Vagina (tissue), 2 donors: ENCODE data around the gene PARD6B. TPM values are rescaled to one million over a fixed set of nuclear protein-coding genes. Genes with fewer than 3 reads are reported as not detected.
A peak's percentile ranks its signal among the peaks of the same experiment; 100 is the strongest.

ENCODE experiments used
- DNase-seq, 2 donors: peaks; one replicate each; pipeline ENCODE4 v3.0.0-alpha.2; 2017; ENCODE audit errors: extremely low spot score in 2 of 2
- H3K27ac ChIP-seq: fragments of 200-600 bp; sonication (generic); one replicate; pipeline ENCODE4 v1.5.1; 2019
- H3K27me3 ChIP-seq: fragments of 200-600 bp; sonication (generic); one replicate; pipeline ENCODE4 v1.5.1; 2019
- H3K36me3 ChIP-seq, 2 donors: fragments of 200-600 bp; sonication (generic); one replicate each; pipeline ENCODE4 v1.5.1; 2017 to 2019
- H3K4me1 ChIP-seq: fragments of 200-600 bp; sonication (generic); one replicate; pipeline ENCODE4 v1.5.1; 2019
- H3K4me3 ChIP-seq, 2 donors: fragments of 200-600 bp; sonication (generic); 1 replicate in 1 of 2; 2 replicates in 1 of 2; pipeline ENCODE4 v1.5.1; 2016 to 2019
- H3K9me3 ChIP-seq: fragments of 200-600 bp; sonication (generic); one replicate; pipeline ENCODE4 v1.5.1; 2019
- CTCF ChIP-seq, 3 experiments: fragments of 450-650 bp in 2 of 3; fragments of 200-600 bp in 1 of 3; sonication (generic) in 1 of 3; IDR thresholded peaks; one replicate each; pipeline ENCODE4 v1.5.1; 2017 to 2019; ENCODE audit warnings: antibody characterized with exemption in 3 of 3, mild to moderate bottlenecking in 2 of 3, moderate library complexity in 2 of 3
- POLR2A ChIP-seq, 2 donors: fragments of 450-650 bp; IDR thresholded peaks; one replicate each; pipeline ENCODE4 v1.6.1; 2017; ENCODE audit warnings: antibody characterized with exemption in 2 of 2, mild to moderate bottlenecking in 2 of 2, moderate library complexity in 2 of 2
- POLR2AphosphoS5 ChIP-seq, 2 donors: sonication (generic); formaldehyde crosslinking; IDR thresholded peaks; one replicate each; pipeline ENCODE4 v1.9.0; 2017; ENCODE audit warnings: antibody characterized with exemption in 2 of 2, mild to moderate bottlenecking in 2 of 2, low read depth in 1 of 2; ENCODE audit not compliant: insufficient read depth in 1 of 2
- intact Hi-C: fragments of 100-400 bp; cut with DNase I; formaldehyde crosslinking; loops from one replicate; pipeline ENCODE4 v1.15.1; 2023
- total RNA-seq: library from RNA; depleted of rRNA; stranded (reverse); fragments of >200 nt; gene quantifications from one replicate; pipeline ENCODE4 v1.2.3, GENCODE V29; 2016

The PARD6B gene
- total RNA-seq, 1 donor from 2014 or later, result 4.7 TPM

GRCh38 chr20:50721881-50722281 is 9.5 kb upstream of the PARD6B start:
- no peak overlapping the region for H3K4me3 ChIP-seq
- H3K27me3 ChIP-seq, result no peaks in the 10 kb centered on the region
- H3K4me1 ChIP-seq, result peaks cover 34% of the 10 kb centered on the region
- intact Hi-C loops, result no loop called here
- no peak for DNase-seq
- H3K27ac ChIP-seq, result peak overlapping the region; percentile 74
- H3K9me3 ChIP-seq, result no peaks in the 10 kb centered on the region
- H3K36me3 ChIP-seq, result no peaks in the 10 kb centered on the region
- TF ChIP-seq POLR2AphosphoS5 (IDR thresholded peaks at IDR 0.05; ENCODE audit: insufficient read depth in 1 of 2, low read depth in 1 of 2), result peak; percentile 59 to 67
- no peak for TF ChIP-seq CTCF (IDR thresholded peaks at IDR 0.05)

GRCh38 chr20:50722424-50723155 is 8.8 kb upstream of the PARD6B start:
- H3K9me3 ChIP-seq, result no peaks in the 10 kb centered on the region
- no peaks in the 10 kb centered on the region for H3K36me3 ChIP-seq
- no peak for DNase-seq
- no peaks in the 10 kb centered on the region for H3K27me3 ChIP-seq
- H3K4me1 ChIP-seq, result peaks cover 34% of the 10 kb centered on the region
- H3K27ac ChIP-seq, result peak overlapping the region; percentile 74
- intact Hi-C loops, result no loop called here
- TF ChIP-seq CTCF (IDR thresholded peaks at IDR 0.05) (no peak), POLR2A (IDR thresholded peaks at IDR 0.05) (no peak), POLR2AphosphoS5 (IDR thresholded peaks at IDR 0.05; ENCODE audit: insufficient read depth in 1 of 2, low read depth in 1 of 2) (no peak)
- no peak overlapping the region for H3K4me3 ChIP-seq

GRCh38 chr20:50723672-50724071 is 7.7 kb upstream of the PARD6B start:
- H3K4me1 ChIP-seq, result peaks cover 30% of the 10 kb centered on the region
- DNase-seq, result no peak
- intact Hi-C loops, result no loop called here
- H3K27me3 ChIP-seq, result no peaks in the 10 kb centered on the region
- no peak for TF ChIP-seq POLR2AphosphoS5 (IDR thresholded peaks at IDR 0.05; ENCODE audit: insufficient read depth in 1 of 2, low read depth in 1 of 2)
- no peak for TF ChIP-seq POLR2A (IDR thresholded peaks at IDR 0.05)
- no peak for TF ChIP-seq CTCF (IDR thresholded peaks at IDR 0.05)
- no peaks in the 10 kb centered on the region for H3K9me3 ChIP-seq
- no peaks in the 10 kb centered on the region for H3K36me3 ChIP-seq
- no peak overlapping the region for H3K4me3 ChIP-seq
- H3K27ac ChIP-seq, result peak overlapping the region; percentile 77

GRCh38 chr20:50724112-50724725 is 7.2 kb upstream of the PARD6B start:
- DNase-seq, result no peak
- TF ChIP-seq POLR2AphosphoS5 (IDR thresholded peaks at IDR 0.05; ENCODE audit: insufficient read depth in 1 of 2, low read depth in 1 of 2), result no peak
- no peak for TF ChIP-seq POLR2A (IDR thresholded peaks at IDR 0.05)
- TF ChIP-seq CTCF (IDR thresholded peaks at IDR 0.05), result no peak
- Histone ChIP-seq H3K27ac (peak overlapping the region; percentile 77), H3K27me3 (no peaks in the 10 kb centered on the region), H3K9me3 (no peaks in the 10 kb centered on the region), H3K36me3 (no peaks in the 10 kb centered on the region), H3K4me3 (no peak overlapping the region), H3K4me1 (peaks cover 30% of the 10 kb centered on the region)
- intact Hi-C loops, result no loop called here
